ENCODE measurements around the gene MSX1.

The MSX1 gene

DNA sequence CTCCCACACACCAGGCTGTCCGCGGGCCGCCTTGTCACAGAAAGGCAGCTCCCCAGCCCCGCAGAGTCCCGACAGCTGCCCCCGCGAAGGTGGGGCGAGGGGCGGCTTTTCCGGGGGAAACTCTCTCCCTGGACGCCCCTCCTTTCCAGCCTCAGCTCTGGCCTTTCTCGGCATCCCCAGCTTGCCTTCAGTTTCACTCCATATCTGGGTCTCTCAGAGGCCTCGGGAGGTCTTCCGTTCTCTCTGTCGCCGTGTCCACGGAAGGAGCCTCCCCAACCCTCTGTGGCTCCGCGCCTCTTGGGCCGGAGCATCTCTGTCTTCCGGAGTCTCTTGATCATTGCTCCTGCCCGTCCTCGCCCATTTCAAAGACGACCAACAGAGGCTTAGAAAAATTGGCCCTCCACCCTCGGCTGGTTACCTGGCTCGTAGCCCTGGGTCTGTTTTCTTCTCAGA is 6.1 kb upstream of the MSX1 start:
- TF ChIP-seq, protein P1, sequence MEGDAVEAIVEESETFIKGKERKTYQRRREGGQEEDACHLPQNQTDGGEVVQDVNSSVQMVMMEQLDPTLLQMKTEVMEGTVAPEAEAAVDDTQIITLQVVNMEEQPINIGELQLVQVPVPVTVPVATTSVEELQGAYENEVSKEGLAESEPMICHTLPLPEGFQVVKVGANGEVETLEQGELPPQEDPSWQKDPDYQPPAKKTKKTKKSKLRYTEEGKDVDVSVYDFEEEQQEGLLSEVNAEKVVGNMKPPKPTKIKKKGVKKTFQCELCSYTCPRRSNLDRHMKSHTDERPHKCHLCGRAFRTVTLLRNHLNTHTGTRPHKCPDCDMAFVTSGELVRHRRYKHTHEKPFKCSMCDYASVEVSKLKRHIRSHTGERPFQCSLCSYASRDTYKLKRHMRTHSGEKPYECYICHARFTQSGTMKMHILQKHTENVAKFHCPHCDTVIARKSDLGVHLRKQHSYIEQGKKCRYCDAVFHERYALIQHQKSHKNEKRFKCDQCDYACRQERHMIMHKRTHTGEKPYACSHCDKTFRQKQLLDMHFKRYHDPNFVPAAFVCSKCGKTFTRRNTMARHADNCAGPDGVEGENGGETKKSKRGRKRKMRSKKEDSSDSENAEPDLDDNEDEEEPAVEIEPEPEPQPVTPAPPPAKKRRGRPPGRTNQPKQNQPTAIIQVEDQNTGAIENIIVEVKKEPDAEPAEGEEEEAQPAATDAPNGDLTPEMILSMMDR (IDR thresholded peaks at IDR 0.05; ENCODE audit: borderline replicate concordance, insufficient read depth, low read depth, low read length), result no peak
- peak overlapping the region; percentile 33 for H3K4me3 ChIP-seq (ENCODE audit: low read depth, low read length)

DNA sequence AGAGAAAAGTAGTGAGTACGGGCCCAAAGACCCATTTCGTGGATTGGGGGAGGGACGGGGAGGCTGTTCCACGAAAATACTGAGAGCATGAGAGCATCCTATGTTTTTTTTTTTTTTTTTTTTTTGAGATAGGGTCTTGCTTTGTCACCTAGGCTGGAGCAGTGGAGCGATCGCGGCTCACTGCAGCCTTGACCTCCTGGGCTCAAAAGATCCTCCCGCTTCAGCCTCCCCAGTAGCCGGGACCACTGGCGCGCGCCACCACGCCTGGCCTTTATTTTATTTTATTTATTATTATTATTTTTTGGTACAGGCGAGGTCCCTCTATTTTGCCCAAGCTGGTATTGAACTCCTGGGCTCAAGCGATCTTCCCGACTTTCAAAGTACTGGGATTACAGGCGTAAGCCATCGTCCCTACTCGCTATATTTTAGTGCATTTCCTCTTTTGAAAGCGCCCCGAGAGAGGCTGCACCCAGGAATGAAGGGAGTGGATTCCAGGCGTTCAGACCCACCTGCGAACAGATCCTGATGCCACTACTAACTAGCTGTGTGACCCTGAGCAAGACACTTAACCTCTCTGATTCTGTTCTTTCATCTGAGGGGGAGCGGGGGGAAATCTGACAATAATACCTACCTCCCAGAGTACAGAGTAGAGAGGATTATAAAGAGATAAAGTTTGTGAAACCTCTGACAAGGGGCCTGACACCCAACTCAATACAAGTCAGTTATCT is 5.4 kb upstream of the MSX1 start:
- TF ChIP-seq, protein P1 (IDR thresholded peaks at IDR 0.05; ENCODE audit: borderline replicate concordance, insufficient read depth, low read depth, low read length), result no peak
- no peak overlapping the region for H3K4me3 ChIP-seq (ENCODE audit: low read depth, low read length)

DNA sequence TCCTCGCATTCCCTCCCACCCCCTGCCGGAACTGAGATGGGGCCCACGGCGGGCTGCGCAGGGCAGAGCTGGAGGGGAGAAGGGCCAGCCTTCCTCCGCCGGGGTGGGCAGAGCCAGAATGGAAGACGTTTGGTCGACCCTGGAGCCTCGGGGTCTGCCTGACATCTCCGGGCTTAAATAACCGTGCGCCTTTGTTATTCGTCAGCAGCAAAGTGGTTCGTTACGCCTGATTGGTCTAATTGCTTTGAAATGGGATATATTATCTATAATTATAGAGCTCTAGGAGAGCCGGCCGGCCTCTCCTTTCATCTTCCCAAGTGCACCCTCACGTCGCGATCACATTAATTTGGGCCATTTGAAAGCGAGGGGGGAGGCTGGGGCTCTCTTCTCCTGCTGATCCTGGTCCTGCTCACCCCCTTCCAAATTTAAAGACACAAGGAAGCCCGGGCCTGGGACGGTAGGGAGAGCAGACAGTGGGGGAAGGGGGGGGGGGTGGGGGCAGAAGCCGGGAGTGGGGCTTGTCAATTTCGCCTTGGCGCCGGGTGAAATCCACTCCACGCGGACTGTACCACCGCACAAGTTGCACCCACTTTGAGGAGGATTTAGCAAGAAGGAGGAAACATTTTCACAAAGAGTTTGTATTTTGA is 4.7 kb upstream of the MSX1 start:
- H3K4me3 ChIP-seq (ENCODE audit: low read depth, low read length), result no peak overlapping the region
- TF ChIP-seq, protein P1 (IDR thresholded peaks at IDR 0.05; ENCODE audit: borderline replicate concordance, insufficient read depth, low read depth, low read length), result no peak

DNA sequence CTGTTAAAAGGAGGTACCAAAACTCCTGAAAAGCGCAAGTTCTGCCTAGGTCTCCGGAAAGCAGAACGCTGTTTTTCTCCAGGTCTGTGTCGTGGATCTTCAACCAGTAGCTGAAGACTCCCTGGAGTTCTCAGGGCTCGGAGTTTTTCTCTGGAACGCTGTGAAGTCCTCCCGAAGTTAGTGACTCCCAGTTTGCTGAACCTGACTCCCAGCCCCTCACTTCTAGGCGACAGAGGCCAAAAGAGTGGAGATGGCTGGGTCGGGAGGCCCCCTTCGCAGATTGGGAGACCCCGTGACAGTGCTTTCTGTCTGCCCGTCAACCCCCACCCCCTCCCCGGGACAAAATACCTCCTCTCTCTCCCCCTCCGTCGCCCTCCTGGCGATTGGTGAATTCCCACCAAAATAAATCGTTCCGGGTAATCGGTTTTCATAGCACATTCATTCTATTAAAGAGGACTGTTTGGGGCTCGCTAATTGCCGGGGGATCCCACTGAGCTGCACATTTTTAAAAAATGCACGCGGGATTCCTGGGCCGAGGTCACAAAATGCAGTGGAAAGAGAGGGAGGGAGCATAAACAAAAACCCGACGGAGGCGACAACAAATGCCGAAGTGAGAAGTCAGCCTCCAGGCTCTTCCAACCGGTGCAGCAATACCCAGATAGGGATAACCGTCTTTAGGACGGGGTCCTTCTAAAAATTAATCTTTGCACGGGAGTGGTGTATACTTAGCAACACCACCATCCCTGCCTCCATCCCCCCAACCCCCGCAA is 4.0 kb upstream of the MSX1 start:
- no peak overlapping the region for H3K4me3 ChIP-seq (ENCODE audit: low read depth, low read length)
- TF ChIP-seq, protein P1 (IDR thresholded peaks at IDR 0.05; ENCODE audit: borderline replicate concordance, insufficient read depth, low read depth, low read length), result no peak

DNA sequence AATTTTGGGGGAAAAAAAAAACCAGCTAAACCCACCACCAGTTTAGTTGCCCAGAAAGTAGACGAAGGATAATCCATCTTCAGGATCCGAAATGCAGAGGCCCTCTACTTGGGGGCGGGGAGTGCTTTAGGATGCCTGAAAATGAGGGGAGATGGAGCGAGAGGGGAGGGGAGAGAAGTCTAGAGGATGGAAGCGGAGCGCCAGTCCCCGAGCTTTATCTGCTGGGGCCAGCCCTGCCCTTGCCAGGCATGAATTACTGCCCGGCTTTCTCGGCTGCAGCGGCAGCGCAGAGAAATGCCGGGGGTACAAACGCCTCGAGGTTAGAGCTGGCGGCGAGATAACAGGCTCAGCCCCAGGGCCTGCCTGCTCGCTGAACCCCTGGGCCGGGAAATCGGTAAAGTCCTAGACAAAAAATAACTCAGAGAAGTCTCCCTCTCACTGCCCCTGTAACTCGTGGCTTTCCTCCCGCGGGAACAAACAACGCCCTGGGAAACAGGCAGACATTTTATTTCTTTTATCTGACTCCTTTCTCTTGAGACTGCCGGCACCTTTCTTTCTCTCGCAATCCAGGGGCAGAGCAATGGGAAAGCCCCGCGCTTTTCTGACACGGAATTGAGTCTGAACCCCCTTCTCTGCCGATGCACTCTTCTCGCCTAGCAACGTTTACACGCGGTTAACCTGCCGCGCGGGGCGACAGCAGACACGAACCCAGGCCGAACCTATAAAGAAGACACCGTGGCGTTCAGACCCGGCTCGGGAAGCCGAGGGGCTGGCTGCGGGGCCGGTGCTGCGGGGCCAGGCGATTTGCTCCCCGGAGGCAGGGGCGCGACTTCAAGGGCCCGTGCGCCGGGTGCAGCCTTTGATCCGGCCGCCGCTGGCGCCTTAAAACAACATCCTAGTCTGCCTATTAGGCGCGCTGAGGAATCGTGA is 3.1 kb upstream of the MSX1 start:
- TF ChIP-seq, protein P1 (IDR thresholded peaks at IDR 0.05; ENCODE audit: borderline replicate concordance, insufficient read depth, low read depth, low read length), result no peak
- peak overlapping the region; percentile 21 for H3K4me3 ChIP-seq (ENCODE audit: low read depth, low read length)

DNA sequence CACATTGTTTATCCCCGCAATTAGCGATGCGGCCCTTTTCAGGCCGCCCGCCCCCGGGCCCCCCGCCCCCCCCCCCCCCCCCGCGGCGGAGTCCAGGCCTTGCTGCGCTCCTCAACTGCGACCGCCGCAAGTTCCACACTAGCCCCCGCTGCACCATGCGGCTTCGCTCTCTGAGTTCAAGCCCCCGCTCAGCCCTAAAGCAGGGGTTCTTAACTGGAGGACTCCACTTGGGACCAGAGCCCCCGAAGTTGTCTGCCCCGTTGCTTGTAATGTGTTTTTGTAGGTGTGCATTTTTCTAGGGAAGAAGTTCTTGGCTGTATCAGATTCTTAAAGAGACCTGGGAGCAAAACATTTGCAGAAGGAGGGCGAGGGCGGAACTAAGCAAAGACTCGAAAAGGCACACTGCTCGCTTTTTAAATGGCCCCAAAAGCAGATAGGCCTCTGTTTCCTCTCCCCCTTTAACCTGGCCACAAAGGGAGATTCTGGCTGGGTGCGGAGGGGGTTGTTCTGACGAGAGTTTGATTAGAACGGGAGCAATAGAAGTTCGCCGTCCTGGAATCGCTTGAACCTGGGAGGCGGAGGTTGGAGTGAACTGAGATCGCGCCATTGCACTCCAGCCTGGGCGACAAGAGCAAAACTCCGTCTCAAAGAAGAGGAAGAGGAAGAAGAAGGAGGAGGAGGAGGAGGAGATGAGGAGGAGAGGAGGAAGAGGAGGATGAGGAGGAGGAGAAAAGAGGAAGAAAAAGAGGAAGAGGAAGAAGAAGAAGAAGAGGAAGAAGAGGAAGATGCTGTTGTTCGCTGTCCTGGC is 2.3 kb upstream of the MSX1 start:
- TF ChIP-seq, protein P1 (IDR thresholded peaks at IDR 0.05; ENCODE audit: borderline replicate concordance, insufficient read depth, low read depth, low read length), result no peak
- H3K4me3 ChIP-seq (ENCODE audit: low read depth, low read length), result no peak overlapping the region

All from GM12875 (cell line).